HepG2 (cell line): Measurements from ENCODE around the gene CRYZL1. TPM values are rescaled to one million over a fixed set of nuclear protein-coding genes. Genes with fewer than 3 reads are reported as not detected.

ENCODE experiments used
- ATAC-seq: fragments of 200-7000 bp; cut with Tn5 transposase; 3 replicates; pipeline ENCODE4 v1.9.1; 2020; ENCODE audit warnings: mild to moderate bottlenecking, moderate library complexity
- BruUV-seq: library from RNA; stranded (reverse); fragments of 400-500 nt; replicated peaks from 2 replicates; lab custom pipeline; 2021; lab: Mats Ljungman, UMichigan
- CTCF ChIA-PET: fragments of 300-600 bp; formaldehyde crosslinking; extraction: SDS; loops from one replicate; lab custom pipeline; 2021; ENCODE audit warnings: low total read pairs, inconsistent platforms, low intra/inter-chr PET ratio; lab: Yijun Ruan, JAX
- POLR2A ChIA-PET: fragments of 350-600 bp; sonication (Branson Sonifier 250); formaldehyde crosslinking; loops from one replicate; lab custom pipeline; 2020; ENCODE audit warnings: antibody characterized with exemption, inconsistent platforms; lab: Yijun Ruan, JAX
- DNase-seq: peaks from one replicate; pipeline ENCODE4 v3.0.0-alpha.2; 2015; ENCODE audit warnings: low spot score
- FAIRE-seq: peaks from 3 replicates; lab custom pipeline; 2011; peaks lifted over from hg19 to GRCh38; lab: Jason Lieb, UNC
- H2AFZ ChIP-seq: one replicate; pipeline ENCODE4 v1.6.1; 2011; ENCODE audit warnings: low read length, inconsistent platforms
- H3K27ac ChIP-seq: fragments of 300-600 bp; 3 replicates; pipeline ENCODE4 v1.8.0; 2011; ENCODE audit warnings: mixed run types, mild to moderate bottlenecking, mixed read lengths, low read length, inconsistent platforms; ENCODE audit not compliant: insufficient read depth; ENCODE audit errors: extremely low read length
- H3K27me3 ChIP-seq, 2 experiments: fragments of 200-600 bp in 1 of 2; 2 replicates in 1 of 2; 3 replicates in 1 of 2; pipeline versions ENCODE4 v1.6.0 to v1.8.0; 2011; ENCODE audit warnings: low read length in 2 of 2, mild to moderate bottlenecking in 2 of 2, moderate library complexity in 2 of 2, inconsistent platforms in 1 of 2; ENCODE audit not compliant: insufficient read depth in 2 of 2, control insufficient read depth in 1 of 2
- H3K36me3 ChIP-seq, 2 experiments: fragments of 200-600 bp in 1 of 2; replicated peaks in 1 of 2; 2 replicates in 1 of 2; 3 replicates in 1 of 2; pipeline versions ENCODE4 v1.5.1 to v1.8.0; 2011; ENCODE audit warnings: low read length in 2 of 2, inconsistent platforms in 1 of 2; ENCODE audit not compliant: insufficient read depth in 2 of 2, control insufficient read depth in 1 of 2
- H3K4me1 ChIP-seq: 2 replicates; pipeline ENCODE4 v1.5.1; 2012; ENCODE audit warnings: low read length, inconsistent platforms; ENCODE audit not compliant: insufficient read depth
- H3K4me2 ChIP-seq: 2 replicates; pipeline ENCODE4 v1.6.0; 2011; ENCODE audit warnings: low read depth, low read length, inconsistent platforms
- H3K4me3 ChIP-seq, 3 experiments: fragments of 200-600 bp in 1 of 3; sonication (generic), shearing (Covaris generic) in 1 of 3; replicated peaks in 1 of 3; 2 replicates each; pipeline ENCODE4 v1.5.1; 2011 to 2016; ENCODE audit warnings: low read length in 3 of 3, inconsistent platforms in 2 of 3, low read depth in 2 of 3, mild to moderate bottlenecking in 2 of 3, control low read depth in 1 of 3, mixed read lengths in 1 of 3; ENCODE audit not compliant: insufficient read depth in 1 of 3
- H3K79me2 ChIP-seq: one replicate; pipeline ENCODE4 v1.6.1; 2011; ENCODE audit warnings: low read length, inconsistent platforms; ENCODE audit not compliant: insufficient read depth
- H3K9ac ChIP-seq: 2 replicates; pipeline ENCODE4 v1.6.0; 2011; ENCODE audit warnings: mild to moderate bottlenecking, low read depth, low read length, inconsistent platforms; ENCODE audit not compliant: insufficient read depth
- H3K9me3 ChIP-seq: 2 replicates; pipeline ENCODE4 v1.5.1; 2012; ENCODE audit warnings: mild to moderate bottlenecking, low read length
- H4K20me1 ChIP-seq: 2 replicates; pipeline ENCODE4 v1.6.0; 2011; ENCODE audit warnings: inconsistent platforms, mild to moderate bottlenecking, low read length, moderate library complexity; ENCODE audit not compliant: insufficient read depth
- ELF1 ChIP-seq: sonication (generic); formaldehyde crosslinking; IDR thresholded peaks from 2 replicates; pipeline ENCODE4 v1.4.0; 2020; ENCODE audit warnings: missing genetic modification reagents
- FOXK2 ChIP-seq: fragments of 450-650 bp; IDR thresholded peaks from 2 replicates; pipeline ENCODE4 v1.6.1; 2016
- HNRNPUL1 ChIP-seq: fragments of 200-400 bp; formaldehyde crosslinking; IDR thresholded peaks from 2 replicates; pipeline ENCODE4 v1.6.1; 2017; ENCODE audit warnings: low read depth, mild to moderate bottlenecking, low read length, moderate library complexity
- MAFG ChIP-seq: sonication (generic); formaldehyde crosslinking; IDR thresholded peaks from 2 replicates; pipeline ENCODE4 v1.5.1; 2020; ENCODE audit warnings: mild to moderate bottlenecking, missing genetic modification reagents
- MXI1 ChIP-seq: IDR thresholded peaks from 3 replicates; pipeline ENCODE4 v1.6.1; 2012; ENCODE audit warnings: low read depth, low read length, inconsistent platforms, borderline replicate concordance
- PCBP2 ChIP-seq: fragments of 200-400 bp; formaldehyde crosslinking; optimal IDR thresholded peaks from 2 replicates; pipeline ENCODE3; 2018; ENCODE audit warnings: low read length, low read depth; ENCODE audit not compliant: poor library complexity, severe bottlenecking
- SMC3 ChIP-seq: IDR thresholded peaks from 2 replicates; pipeline ENCODE4 v1.6.1; 2011; ENCODE audit warnings: low read length, improper control_type of control experiment
- SNRNP70 ChIP-seq: fragments of 200-400 bp; formaldehyde crosslinking; IDR thresholded peaks from 2 replicates; pipeline ENCODE4 v1.6.1; 2017; ENCODE audit warnings: mild to moderate bottlenecking, low read depth, low read length, moderate library complexity
- ZNF136 ChIP-seq: sonication (generic); formaldehyde crosslinking; IDR thresholded peaks from 2 replicates; pipeline ENCODE4 v1.8.1; 2022; ENCODE audit warnings: low read depth, mild to moderate bottlenecking, moderate library complexity, missing genetic modification reagents
- ZNF264 ChIP-seq: sonication (generic); formaldehyde crosslinking; IDR thresholded peaks from 2 replicates; pipeline ENCODE4 v1.4.0; 2020; ENCODE audit warnings: missing genetic modification reagents
- ZNF383 ChIP-seq: sonication (generic); formaldehyde crosslinking; IDR thresholded peaks from 2 replicates; pipeline ENCODE4 v1.4.0; 2020; ENCODE audit warnings: missing genetic modification reagents, mild to moderate bottlenecking, borderline replicate concordance
- ZNF44 ChIP-seq: sonication (generic); formaldehyde crosslinking; IDR thresholded peaks from 2 replicates; pipeline ENCODE4 v1.5.1; 2020; ENCODE audit warnings: mild to moderate bottlenecking, missing genetic modification reagents
- ZNF547 ChIP-seq: sonication (generic); formaldehyde crosslinking; IDR thresholded peaks from 2 replicates; pipeline ENCODE4 v1.5.1; 2020; ENCODE audit warnings: mild to moderate bottlenecking, missing genetic modification reagents
- ZNF678 ChIP-seq: sonication (generic); formaldehyde crosslinking; IDR thresholded peaks from 2 replicates; pipeline ENCODE4 v1.4.0; 2020; ENCODE audit warnings: mild to moderate bottlenecking, missing genetic modification reagents
- WGBS: methylation state at CpG from one replicate; pipeline ENCODE4 v1.1.6; 2017; ENCODE audit warnings: low lambda C conversion rate; 5-methylcytosine and 5-hydroxymethylcytosine counted together
- in situ Hi-C: cut with HindIII; loops from 2 replicates; pipeline ENCODE4 v1.10.0; 2017; ENCODE audit warnings: low pct_unique_long_range_greater_than_20kb; ENCODE audit not compliant: extremely low pct_ligation_motif_present
- intact Hi-C: fragments of 100-400 bp; cut with micrococcal nuclease; formaldehyde crosslinking; loops from one replicate; pipeline ENCODE4 v1.10.0; 2022; ENCODE audit not compliant: unreplicated experiment
- polyA plus RNA-seq, 8 experiments: library from polyadenylated mRNA; depleted of rRNA in 3 of 8; stranded (reverse) in 7 of 8; unstranded in 1 of 8; fragments of >200 nt; fragmentation: Illumina TruSeq in 4 of 8; extraction: Trizol in 4 of 8; gene quantifications; 2 replicates each; pipeline versions ENCODE4 v1.2.1 to v1.2.3, GENCODE V29; 2011 to 2016; ENCODE audit warnings: low read depth in 4 of 8, missing spikeins in 1 of 8, mixed read lengths in 1 of 8; ENCODE audit not compliant: insufficient read depth in 1 of 8
- total RNA-seq, 5 experiments: library from RNA; depleted of rRNA; stranded (reverse); fragments of >200 nt; fragmentation: Illumina TruSeq; extraction: Trizol; gene quantifications; 2 replicates each; pipeline ENCODE4 v1.2.3, GENCODE V29; 2016; ENCODE audit warnings: low read depth in 1 of 5
- TF ChIP-seq, protein P1 (sequence below): sonication (generic); formaldehyde crosslinking; IDR thresholded peaks from 2 replicates; pipeline ENCODE4 v1.9.0; 2021; ENCODE audit warnings: missing genetic modification reagents, borderline replicate concordance
- TF ChIP-seq, protein P2 (sequence below): IDR thresholded peaks from 2 replicates; pipeline ENCODE4 v1.6.1; 2016; ENCODE audit warnings: missing biosample characterization, missing genetic modification reagents, low read depth
- TF ChIP-seq, protein P3 (sequence below): sonication (generic); formaldehyde crosslinking; IDR thresholded peaks from 2 replicates; pipeline ENCODE4 v1.5.1; 2020; ENCODE audit warnings: mild to moderate bottlenecking, missing genetic modification reagents, borderline replicate concordance

CRYZL1 gene
- total and polyA plus RNA-seq, 2 of the 13 experiments (the other 11 are each of a cell fraction or from before 2014, with no cell fraction given) = 20.3 to 27.7 TPM

DNA sequence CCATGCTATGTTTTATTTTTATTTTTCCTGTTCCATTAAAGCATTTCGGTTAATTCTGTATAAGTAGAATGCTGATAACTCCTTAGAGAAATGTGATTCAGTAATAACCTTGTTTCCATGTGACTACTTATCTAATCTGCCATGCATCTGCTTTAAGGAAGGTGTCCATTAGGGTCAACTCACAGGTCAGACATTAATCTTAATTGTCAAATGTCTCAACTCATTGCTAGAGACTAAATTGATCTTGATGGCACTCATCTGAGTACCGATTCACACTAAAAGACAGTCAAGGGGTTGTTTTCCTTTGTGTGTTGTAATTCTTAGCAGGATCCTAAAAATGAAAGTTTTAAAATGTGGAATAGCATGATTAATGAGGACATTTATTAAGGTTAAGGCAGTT lies 42.5 kb upstream of the CRYZL1 start:
- Histone ChIP-seq H3K9ac (no peak overlapping the region), H3K4me3 (no peak overlapping the region), H3K36me3 (no peaks in the 10 kb centered on the region), H3K27me3 (no peaks in the 10 kb centered on the region), H3K9me3 (no peaks in the 10 kb centered on the region), H4K20me1 (peaks cover 17% of the 10 kb centered on the region), H2AFZ (no peak overlapping the region), H3K79me2 (peaks cover 39% of the 10 kb centered on the region), H3K4me2 (no peak overlapping the region), H3K4me1 (peaks cover 74% of the 10 kb centered on the region), H3K27ac (no peak overlapping the region)
- ChIA-PET POLR2A (no interaction called here), CTCF (no interaction called here)
- FAIRE-seq = no peak
- intact Hi-C loops (loop anchor here (2.0 kb wide), 1 partner anchor 41 kb away; the partner anchor contains the start of gene ITSN1), in situ Hi-C loops (no loop called here)
- TF ChIP-seq, protein P1, sequence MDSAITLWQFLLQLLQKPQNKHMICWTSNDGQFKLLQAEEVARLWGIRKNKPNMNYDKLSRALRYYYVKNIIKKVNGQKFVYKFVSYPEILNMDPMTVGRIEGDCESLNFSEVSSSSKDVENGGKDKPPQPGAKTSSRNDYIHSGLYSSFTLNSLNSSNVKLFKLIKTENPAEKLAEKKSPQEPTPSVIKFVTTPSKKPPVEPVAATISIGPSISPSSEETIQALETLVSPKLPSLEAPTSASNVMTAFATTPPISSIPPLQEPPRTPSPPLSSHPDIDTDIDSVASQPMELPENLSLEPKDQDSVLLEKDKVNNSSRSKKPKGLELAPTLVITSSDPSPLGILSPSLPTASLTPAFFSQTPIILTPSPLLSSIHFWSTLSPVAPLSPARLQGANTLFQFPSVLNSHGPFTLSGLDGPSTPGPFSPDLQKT (CRISPR knock-in tag) = no peak
- TF ChIP-seq ZNF136 (CRISPR knock-in tag) (no peak), SMC3 (no peak), HNRNPUL1 (no peak), MXI1 (no peak), ELF1 (CRISPR knock-in tag) (no peak), PCBP2 (no peak), ZNF547 (CRISPR knock-in tag) (no peak), ZNF264 (CRISPR knock-in tag) (no peak), ZNF383 (CRISPR knock-in tag) (no peak), MAFG (no peak), FOXK2 (no peak), ZNF44 (CRISPR knock-in tag) (no peak), ZNF678 (CRISPR knock-in tag) (no peak), SNRNP70 (no peak)
- TF ChIP-seq, protein P2, sequence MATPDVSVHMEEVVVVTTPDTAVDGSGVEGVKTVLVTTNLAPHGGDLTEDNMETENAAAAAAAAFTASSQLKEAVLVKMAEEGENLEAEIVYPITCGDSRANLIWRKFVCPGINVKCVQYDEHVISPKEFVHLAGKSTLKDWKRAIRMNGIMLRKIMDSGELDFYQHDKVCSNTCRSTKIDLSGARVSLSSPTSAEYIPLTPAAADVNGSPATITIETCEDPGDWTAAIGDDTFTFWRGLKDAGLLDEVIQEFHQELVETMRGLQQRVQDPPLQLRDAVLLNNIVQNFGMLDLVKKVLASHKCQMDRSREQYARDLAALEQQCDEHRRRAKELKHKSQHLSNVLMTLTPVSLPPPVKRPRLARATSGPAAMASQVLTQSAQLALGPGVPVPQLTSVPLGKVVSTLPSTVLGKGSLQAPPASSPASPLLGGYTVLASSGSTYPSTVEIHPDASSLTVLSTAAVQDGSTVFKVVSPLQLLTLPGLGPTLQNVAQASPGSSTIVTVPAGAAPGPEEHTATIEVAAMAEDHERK (CRISPR knock-in tag) = no peak
- TF ChIP-seq, protein P3, sequence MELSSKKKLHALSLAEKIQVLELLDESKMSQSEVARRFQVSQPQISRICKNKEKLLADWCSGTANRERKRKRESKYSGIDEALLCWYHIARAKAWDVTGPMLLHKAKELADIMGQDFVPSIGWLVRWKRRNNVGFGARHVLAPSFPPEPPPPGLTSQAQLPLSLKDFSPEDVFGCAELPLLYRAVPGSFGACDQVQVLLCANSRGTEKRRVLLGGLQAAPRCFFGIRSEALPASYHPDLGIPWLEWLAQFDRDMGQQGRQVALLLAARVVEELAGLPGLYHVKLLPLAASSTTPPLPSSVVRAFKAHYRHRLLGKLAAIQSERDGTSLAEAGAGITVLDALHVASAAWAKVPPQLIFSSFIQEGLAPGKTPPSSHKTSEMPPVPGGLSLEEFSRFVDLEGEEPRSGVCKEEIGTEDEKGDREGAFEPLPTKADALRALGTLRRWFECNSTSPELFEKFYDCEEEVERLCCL (CRISPR knock-in tag) = no peak
- DNase-seq = no peak
- no peak for ATAC-seq
- WGBS = 97% methylated on average over 2 of the region's 2 CpGs
- BruUV-seq = no TSS peak
